K562 (cell line): ENCODE results near the gene TCF15. TPM values are rescaled to one million over a fixed set of nuclear protein-coding genes. Genes with fewer than 3 reads are reported as not detected.
A peak's percentile ranks its signal among the peaks of the same experiment; 100 is the strongest.

Experiments
- ATAC-seq: fragments of 200-7000 bp; cut with Tn5 transposase; 3 replicates; pipeline ENCODE4 v1.9.1; 2020; ENCODE audit warnings: moderate library complexity
- BruUV-seq: library from RNA; stranded (reverse); fragments of 400-500 nt; replicated peaks from 2 replicates; lab custom pipeline; 2021; lab: Mats Ljungman, UMichigan
- CTCF ChIA-PET: fragments of 300-600 bp; formaldehyde crosslinking; extraction: SDS; loops from one replicate; lab custom pipeline; 2021; ENCODE audit warnings: low intra/inter-chr PET ratio; lab: Yijun Ruan, JAX
- POLR2A ChIA-PET: fragments of 300-600, 350-650 bp; sonication (Branson Sonifier 250); formaldehyde crosslinking; extraction: SDS; loops from one replicate; lab custom pipeline; 2021; ENCODE audit warnings: antibody characterized with exemption, inconsistent platforms; lab: Yijun Ruan, JAX
- DNase-seq, 4 experiments: peaks; one replicate each; pipeline versions ENCODE4 v3.0.0 to v3.0.0-alpha.2; 2011 to 2018; ENCODE audit warnings: low spot score in 3 of 4, mixed read lengths in 3 of 4; ENCODE audit errors: extremely low read depth in 1 of 4
- FAIRE-seq: peaks from 2 replicates; lab custom pipeline; 2011; peaks lifted over from hg19 to GRCh38; lab: Jason Lieb, UNC
- H2AFZ ChIP-seq: 2 replicates; pipeline ENCODE4 v1.6.0; 2011; ENCODE audit warnings: low read depth, low read length, control low read depth, inconsistent platforms
- H3K27ac ChIP-seq: fragments of 200-600 bp; 3 replicates; pipeline ENCODE4 v1.8.0; 2011; ENCODE audit warnings: low read depth, mild to moderate bottlenecking, control low read depth, inconsistent platforms, low read length, moderate library complexity, mixed read lengths; ENCODE audit errors: extremely low read depth
- H3K27me3 ChIP-seq, 2 experiments: fragments of 300-600 bp in 1 of 2; 2 replicates in 1 of 2; 3 replicates in 1 of 2; pipeline versions ENCODE4 v1.6.0 to v1.8.0; 2011; ENCODE audit warnings: inconsistent platforms in 2 of 2, low read length in 2 of 2, mild to moderate bottlenecking in 1 of 2, mixed read lengths in 1 of 2, moderate library complexity in 1 of 2; ENCODE audit not compliant: control insufficient read depth in 2 of 2, insufficient read depth in 2 of 2
- H3K36me3 ChIP-seq: fragments of 300-600 bp; 3 replicates; pipeline ENCODE4 v1.8.0; 2011; ENCODE audit warnings: mild to moderate bottlenecking, low read length, inconsistent platforms; ENCODE audit not compliant: control insufficient read depth, insufficient read depth
- H3K4me1 ChIP-seq, 2 experiments: fragments of 200-600 bp in 1 of 2; replicated peaks in 1 of 2; 2 replicates in 1 of 2; 3 replicates in 1 of 2; pipeline versions ENCODE4 v1.5.1 to v1.8.0; 2011; ENCODE audit warnings: inconsistent platforms in 2 of 2, low read length in 2 of 2, mild to moderate bottlenecking in 1 of 2, mixed read lengths in 1 of 2, moderate library complexity in 1 of 2; ENCODE audit not compliant: control insufficient read depth in 2 of 2, insufficient read depth in 2 of 2
- H3K4me2 ChIP-seq: 2 replicates; pipeline ENCODE4 v1.6.1; 2011; ENCODE audit warnings: low read length, control low read depth, inconsistent platforms, mixed read lengths; ENCODE audit not compliant: insufficient read depth
- H3K4me3 ChIP-seq: fragments of 200-600 bp; sonication (generic), shearing (Covaris generic); 2 replicates; pipeline ENCODE4 v1.5.1; 2016; ENCODE audit warnings: control low read depth, inconsistent platforms
- H3K79me2 ChIP-seq: fragments of 200-600 bp; 3 replicates; pipeline ENCODE4 v1.8.0; 2011; ENCODE audit warnings: low read length, inconsistent platforms; ENCODE audit not compliant: control insufficient read depth, insufficient read depth
- H3K9ac ChIP-seq, 2 experiments: 2 replicates each; pipeline versions ENCODE4 v1.6.0 to v1.6.1; 2011; ENCODE audit warnings: low read depth in 2 of 2, low read length in 2 of 2, control low read depth in 1 of 2, inconsistent platforms in 1 of 2, mild to moderate bottlenecking in 1 of 2, mixed read lengths in 1 of 2; ENCODE audit not compliant: insufficient read depth in 1 of 2
- H3K9me1 ChIP-seq: one replicate; pipeline ENCODE4 v1.6.0; 2011; ENCODE audit warnings: inconsistent platforms, mild to moderate bottlenecking, low read length, moderate library complexity; ENCODE audit not compliant: control insufficient read depth, insufficient read depth
- H3K9me3 ChIP-seq: replicated peaks from 2 replicates; pipeline ENCODE4 v1.5.1; 2011; ENCODE audit warnings: low read depth, low read length, inconsistent platforms; ENCODE audit not compliant: control insufficient read depth, insufficient read depth
- H4K20me1 ChIP-seq: replicated peaks from 2 replicates; pipeline ENCODE4 v1.6.1; 2011; ENCODE audit warnings: low read length, inconsistent platforms, mixed read lengths; ENCODE audit not compliant: control insufficient read depth, insufficient read depth
- CBFA2T3 ChIP-seq: fragments of 450-650 bp; IDR thresholded peaks from 2 replicates; pipeline ENCODE4 v1.6.1; 2017
- CEBPB ChIP-seq: fragments of 450-650 bp; IDR thresholded peaks from 2 replicates; pipeline ENCODE4 v1.6.1; 2016; ENCODE audit warnings: missing genetic modification characterization, missing compliant biosample characterization
- KHSRP ChIP-seq: fragments of 450-650 bp; IDR thresholded peaks from 2 replicates; pipeline ENCODE4 v1.6.1; 2017
- MAX ChIP-seq: sonication (generic); formaldehyde crosslinking; IDR thresholded peaks from 2 replicates; pipeline ENCODE4 v1.9.0; 2022; ENCODE audit warnings: mild to moderate bottlenecking, missing genetic modification reagents
- ZNF134 ChIP-seq: fragments of 250-450 bp; sonication (Bioruptor Pico); conservative IDR thresholded peaks from 2 replicates; pipeline ENCODE4 v1.4.0; 2020
- WGBS: fragments of 100-300 bp; shearing (Covaris generic); methylation state at CpG from one replicate; pipeline ENCODE4 v1.1.6; 2016; ENCODE audit warnings: low coverage, mixed read lengths; ENCODE audit not compliant: insufficient coverage; ENCODE audit errors: missing lambda C conversion rate; 5-methylcytosine and 5-hydroxymethylcytosine counted together
- in situ Hi-C: fragments of 300-500 bp; cut with MboI; formaldehyde crosslinking; loops from 4 replicates; pipeline ENCODE4 v1.15.0; 2018; ENCODE audit warnings: inconsistent platforms, mixed read lengths
- intact Hi-C: fragments of 100-400 bp; cut with micrococcal nuclease; formaldehyde crosslinking; loops from 2 replicates; pipeline ENCODE4 v1.14.2; 2022
- polyA plus RNA-seq, 8 experiments: library from polyadenylated mRNA; depleted of rRNA in 4 of 8; stranded (reverse) in 5 of 8; unstranded in 3 of 8; fragments of >200 nt; fragmentation: Nextera tagmentation in 2 of 8; fragmentation: Illumina TruSeq in 1 of 8; extraction: Ambion mirVana in 2 of 8; extraction: Trizol in 1 of 8; gene quantifications; 2 replicates each; pipeline versions ENCODE4 v1.2.1 to v1.2.3, GENCODE V29; 2011 to 2014; ENCODE audit warnings: inconsistent platforms in 1 of 8, missing spikeins in 1 of 8
- total RNA-seq, 7 experiments: library from RNA; depleted of rRNA in 6 of 7; stranded (reverse); fragments of >200 nt in 6 of 7; fragmentation: Illumina TruSeq in 2 of 7; extraction: Trizol in 2 of 7; gene quantifications; 2 replicates each; pipeline versions ENCODE4 v1.2.1 to v1.2.3, GENCODE V29; 2011 to 2021; ENCODE audit warnings: low replicate concordance in 1 of 7

Gene TCF15
- total and polyA plus RNA-seq, 9 of the 15 experiments (the other 6 are each of a cell fraction or from before 2014, with no cell fraction given), result 0.04 to 5.0 (median 1.2) TPM

- 8% methylated on average over 3 of the region's 4 CpGs for WGBS
- DNase-seq, result no peak
- no peak overlapping the region for H2AFZ ChIP-seq
- FAIRE-seq, result no peak
- TF ChIP-seq MAX (CRISPR knock-in tag) (0 out of 2 replicates have a peak, but pooled peaks have one; percentile 23), KHSRP (no peak)
- TF ChIP-seq, all 486 proteins: peak for 1
- Histone ChIP-seq H3K4me1 (peaks cover 0 to 4% of the 10 kb centered on the region in 2 experiments; a peak in 2 of 5 replicates), H3K27me3 (peaks cover 0 to 1% of the 10 kb centered on the region in 2 experiments; a peak in 2 of 5 replicates), H3K79me2 (no peaks in the 10 kb centered on the region), H3K9me1 (no peaks in the 10 kb centered on the region), H3K36me3 (no peaks in the 10 kb centered on the region), H3K9ac (no peak overlapping the region), H3K4me2 (no peak overlapping the region), H3K9me3 (no peaks in the 10 kb centered on the region), H3K27ac (no peak overlapping the region), H3K4me3 (no peak overlapping the region), H4K20me1 (no peaks in the 10 kb centered on the region)
- intact Hi-C loops (no loop called here), in situ Hi-C loops (no loop called here)
- no peak for ATAC-seq
- CTCF ChIA-PET, result no interaction called here
- POLR2A ChIA-PET, result interaction anchor here (0.6 to 1.6 kb wide), 3 partner anchors 15 to 320 kb away, joined by 3 to 4 read pairs (median 3); partner anchors contain the start of gene ZCCHC3
- BruUV-seq, result no TSS peak
Measured at GRCh38 chr20:617934-618690, 8.0 kb upstream of the TCF15 start.

GRCh38 chr20:615514-615913 is 5.4 kb upstream of the TCF15 start:
- CTCF ChIA-PET, result no interaction called here
- no peak for ATAC-seq

More at GRCh38 chr20:615514-615913, 5.4 kb upstream of the TCF15 start:
- H3K9ac ChIP-seq, result no peak overlapping the region
- H3K79me2 ChIP-seq, result no peaks in the 10 kb centered on the region
- peaks cover 6% of the 10 kb centered on the region in 2 experiments; a peak in 3 of 5 replicates for H3K4me1 ChIP-seq
- no peak overlapping the region for H3K27ac ChIP-seq
- TF ChIP-seq CEBPB (tag) (peak; percentile 63), CBFA2T3 (peak; percentile 22; the same call in 1 of the 2 replicates), ZNF134 (CRISPR knock-in tag) (no peak)
- H3K27me3 ChIP-seq, result peaks cover 0 to 5% of the 10 kb centered on the region in 2 experiments; a peak in 2 of 5 replicates
- peak overlapping the region; percentile 74 for H2AFZ ChIP-seq
- intact Hi-C loops (no loop called here), in situ Hi-C loops (no loop called here)
- no peaks in the 10 kb centered on the region for H3K9me3 ChIP-seq
- H3K36me3 ChIP-seq, result no peaks in the 10 kb centered on the region
- no peak overlapping the region for H3K4me2 ChIP-seq
- no TSS peak for BruUV-seq
- POLR2A ChIA-PET, result interaction anchor here (0.6 kb wide), 1 partner anchor 15 kb away, joined by 3 read pairs; no protein-coding TSS in a partner anchor
- no peaks in the 10 kb centered on the region for H4K20me1 ChIP-seq
- no peak overlapping the region for H3K4me3 ChIP-seq
- WGBS, result 26% methylated on average over 4 of the region's 4 CpGs
- DNase-seq, result peak in 1 of 4 experiments; percentile 20
- H3K9me1 ChIP-seq, result no peaks in the 10 kb centered on the region
- no peak for FAIRE-seq
